HepG2 (cell line): ENCODE measurements around the gene TCF25. TPM values are rescaled to one million over a fixed set of nuclear protein-coding genes. Genes with fewer than 3 reads are reported as not detected.

Experiments used
- AKAP8 ChIP-seq: sonication (generic); formaldehyde crosslinking; IDR thresholded peaks from 2 replicates; pipeline ENCODE4 v1.5.1; 2020; ENCODE audit warnings: mild to moderate bottlenecking, missing genetic modification reagents
- ATF3 ChIP-seq: sonication (generic); formaldehyde crosslinking; IDR thresholded peaks from 2 replicates; pipeline ENCODE4 v1.4.0; 2020; ENCODE audit warnings: missing genetic modification reagents
- DRAP1 ChIP-seq: IDR thresholded peaks from 2 replicates; pipeline ENCODE4 v1.6.1; 2016; ENCODE audit warnings: missing genetic modification reagents, missing compliant biosample characterization
- ELF4 ChIP-seq: sonication (generic); formaldehyde crosslinking; IDR thresholded peaks from 2 replicates; pipeline ENCODE4 v1.5.0; 2020; ENCODE audit warnings: missing genetic modification reagents, mild to moderate bottlenecking, moderate library complexity, borderline replicate concordance
- GABPA ChIP-seq, 2 experiments: IDR thresholded peaks; 2 replicates each; pipeline ENCODE4 v1.6.1; 2011 to 2016; ENCODE audit warnings: low read depth in 2 of 2, low read length in 1 of 2, missing biosample characterization in 1 of 2, missing genetic modification characterization in 1 of 2
- HMGA1 ChIP-seq: sonication (generic); formaldehyde crosslinking; conservative IDR thresholded peaks from 2 replicates; pipeline ENCODE4 v1.4.0; 2020; ENCODE audit warnings: missing genetic modification reagents
- HOXA3 ChIP-seq: sonication (generic); formaldehyde crosslinking; IDR thresholded peaks from 2 replicates; pipeline ENCODE4 v1.5.0; 2020; ENCODE audit warnings: missing genetic modification reagents
- ONECUT2 ChIP-seq: sonication (generic); formaldehyde crosslinking; IDR thresholded peaks from 2 replicates; pipeline ENCODE4 v1.4.0; 2020; ENCODE audit warnings: missing genetic modification reagents
- PAXIP1 ChIP-seq: sonication (generic); formaldehyde crosslinking; conservative IDR thresholded peaks from 2 replicates; pipeline ENCODE4 v1.4.0; 2020; ENCODE audit warnings: mild to moderate bottlenecking, missing genetic modification reagents, moderate library complexity
- PRDM10 ChIP-seq: sonication (generic); formaldehyde crosslinking; IDR thresholded peaks from 2 replicates; pipeline ENCODE4 v1.4.0; 2020; ENCODE audit warnings: low read depth, missing genetic modification reagents
- ZNF101 ChIP-seq: sonication (generic); formaldehyde crosslinking; IDR thresholded peaks from 2 replicates; pipeline ENCODE4 v1.4.0; 2020; ENCODE audit warnings: mild to moderate bottlenecking, low read depth, missing genetic modification reagents, borderline replicate concordance
- ZNF644 ChIP-seq: IDR thresholded peaks from 2 replicates; pipeline ENCODE4 v1.6.1; 2016; ENCODE audit warnings: low read depth
- ZNF768 ChIP-seq: sonication (generic); formaldehyde crosslinking; IDR thresholded peaks from 2 replicates; pipeline ENCODE4 v1.4.0; 2020; ENCODE audit warnings: missing genetic modification reagents
- ZNF782 ChIP-seq: sonication (generic); formaldehyde crosslinking; IDR thresholded peaks from 2 replicates; pipeline ENCODE4 v1.4.0; 2020; ENCODE audit warnings: missing genetic modification reagents, mild to moderate bottlenecking, borderline replicate concordance
- ZSCAN9 ChIP-seq: IDR thresholded peaks from 2 replicates; pipeline ENCODE4 v1.6.1; 2016; ENCODE audit warnings: borderline replicate concordance
- polyA plus RNA-seq, 8 experiments: library from polyadenylated mRNA; depleted of rRNA in 3 of 8; stranded (reverse) in 7 of 8; unstranded in 1 of 8; fragments of >200 nt; fragmentation: Illumina TruSeq in 4 of 8; extraction: Trizol in 4 of 8; gene quantifications; 2 replicates each; pipeline versions ENCODE4 v1.2.1 to v1.2.3, GENCODE V29; 2011 to 2016; ENCODE audit warnings: low read depth in 4 of 8, missing spikeins in 1 of 8, mixed read lengths in 1 of 8; ENCODE audit not compliant: insufficient read depth in 1 of 8
- total RNA-seq, 5 experiments: library from RNA; depleted of rRNA; stranded (reverse); fragments of >200 nt; fragmentation: Illumina TruSeq; extraction: Trizol; gene quantifications; 2 replicates each; pipeline ENCODE4 v1.2.3, GENCODE V29; 2016; ENCODE audit warnings: low read depth in 1 of 5
- TF ChIP-seq, protein P1 (sequence below): sonication (generic); formaldehyde crosslinking; IDR thresholded peaks from 2 replicates; pipeline ENCODE4 v1.9.0; 2021; ENCODE audit warnings: missing genetic modification reagents, borderline replicate concordance
- TF ChIP-seq, protein P2 (sequence below): IDR thresholded peaks from 2 replicates; pipeline ENCODE4 v1.6.1; 2016; ENCODE audit warnings: missing compliant biosample characterization, missing genetic modification reagents, borderline replicate concordance

The TCF25 gene
- total and polyA plus RNA-seq, 2 of the 13 experiments (the other 11 are each of a cell fraction or from before 2014, with no cell fraction given) = 138 to 206 TPM

DNA sequence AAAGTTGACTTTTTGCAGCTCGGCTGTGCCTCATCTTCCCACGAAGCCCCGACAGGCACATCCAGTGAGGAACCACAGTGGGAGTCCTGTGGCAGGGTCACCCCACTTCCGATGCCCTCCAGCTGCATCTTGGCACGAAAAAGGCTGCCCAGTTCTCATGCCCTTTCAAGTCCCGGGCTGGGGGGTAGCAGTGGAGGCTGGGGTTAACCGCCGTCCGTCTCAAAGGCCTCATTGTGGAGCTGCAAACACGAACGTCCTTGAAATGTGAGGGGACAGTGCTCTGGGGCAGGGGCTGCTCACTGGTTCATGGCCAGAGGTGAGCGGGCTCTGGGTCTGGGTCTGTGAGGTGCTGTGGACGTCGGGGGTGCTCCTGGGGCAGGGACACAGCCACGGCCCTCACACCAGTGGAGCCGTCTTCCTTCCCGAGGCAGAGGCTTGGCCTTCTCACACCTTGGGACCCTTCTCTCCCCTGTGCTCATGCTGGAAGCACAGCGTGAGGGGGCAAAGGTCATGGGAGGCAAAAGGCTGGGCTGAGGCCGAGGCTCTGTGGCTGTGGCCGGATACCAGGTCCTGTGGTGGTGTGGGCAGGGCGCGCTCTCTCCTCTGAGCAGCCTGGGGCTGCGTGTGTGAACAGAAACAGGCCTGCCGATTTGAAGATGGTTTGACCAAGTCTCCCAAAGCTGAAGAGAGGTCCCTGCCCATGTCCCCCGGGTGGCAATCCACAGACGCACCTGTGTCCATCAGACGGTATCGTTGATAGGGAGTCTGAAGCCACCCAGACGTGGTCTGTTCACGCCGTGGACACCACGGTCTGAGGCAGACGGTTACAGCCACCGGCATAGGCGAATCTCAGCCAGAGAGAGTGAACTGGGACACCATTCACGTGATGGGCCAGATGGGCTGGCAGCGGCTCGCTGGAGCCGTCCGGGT, 42.2 kb downstream of the TCF25 start (continued):
- TF ChIP-seq PRDM10 (no peak), AKAP8 (CRISPR knock-in tag) (peak; percentile 96), ZNF101 (CRISPR knock-in tag) (no peak), HOXA3 (peak; percentile 94), ZNF768 (CRISPR knock-in tag) (peak; percentile 64; the same call in 1 of the 2 replicates), ZNF644 (0 out of 2 replicates have a peak, but pooled peaks have one; percentile 60), PAXIP1 (CRISPR knock-in tag) (peak; percentile 91), DRAP1 (CRISPR knock-in tag) (no peak), ZNF782 (CRISPR knock-in tag) (peak; percentile 55; the same call in 1 of the 2 replicates), HMGA1 (CRISPR knock-in tag) (no peak), ATF3 (CRISPR knock-in tag) (peak; percentile 26; the same call in 1 of the 2 replicates), ZSCAN9 (0 out of 2 replicates have a peak, but pooled peaks have one; percentile 24), ONECUT2 (CRISPR knock-in tag) (peak; percentile 52; the same call in 1 of the 2 replicates), GABPA (IDR thresholded peaks at IDR 0.05; ENCODE audit: low read depth, low read length) (no peak), GABPA (CRISPR knock-in tag; IDR thresholded peaks at IDR 0.05; ENCODE audit: low read depth) (no peak), ELF4 (CRISPR knock-in tag) (no peak)
- TF ChIP-seq, protein P1, sequence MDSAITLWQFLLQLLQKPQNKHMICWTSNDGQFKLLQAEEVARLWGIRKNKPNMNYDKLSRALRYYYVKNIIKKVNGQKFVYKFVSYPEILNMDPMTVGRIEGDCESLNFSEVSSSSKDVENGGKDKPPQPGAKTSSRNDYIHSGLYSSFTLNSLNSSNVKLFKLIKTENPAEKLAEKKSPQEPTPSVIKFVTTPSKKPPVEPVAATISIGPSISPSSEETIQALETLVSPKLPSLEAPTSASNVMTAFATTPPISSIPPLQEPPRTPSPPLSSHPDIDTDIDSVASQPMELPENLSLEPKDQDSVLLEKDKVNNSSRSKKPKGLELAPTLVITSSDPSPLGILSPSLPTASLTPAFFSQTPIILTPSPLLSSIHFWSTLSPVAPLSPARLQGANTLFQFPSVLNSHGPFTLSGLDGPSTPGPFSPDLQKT (CRISPR knock-in tag) = no peak
- TF ChIP-seq, protein P2, sequence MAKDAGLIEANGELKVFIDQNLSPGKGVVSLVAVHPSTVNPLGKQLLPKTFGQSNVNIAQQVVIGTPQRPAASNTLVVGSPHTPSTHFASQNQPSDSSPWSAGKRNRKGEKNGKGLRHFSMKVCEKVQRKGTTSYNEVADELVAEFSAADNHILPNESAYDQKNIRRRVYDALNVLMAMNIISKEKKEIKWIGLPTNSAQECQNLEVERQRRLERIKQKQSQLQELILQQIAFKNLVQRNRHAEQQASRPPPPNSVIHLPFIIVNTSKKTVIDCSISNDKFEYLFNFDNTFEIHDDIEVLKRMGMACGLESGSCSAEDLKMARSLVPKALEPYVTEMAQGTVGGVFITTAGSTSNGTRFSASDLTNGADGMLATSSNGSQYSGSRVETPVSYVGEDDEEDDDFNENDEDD = peak; percentile 92; the same call in 1 of the 2 replicates
